Endothelial cell (in vitro differentiated cells): ENCODE data around the gene TMEM163. TPM values are rescaled to one million over a fixed set of nuclear protein-coding genes. Genes with fewer than 3 reads are reported as not detected.

Experiments
- DNase-seq: peaks from one replicate; pipeline ENCODE4 v3.0.0; 2021; ENCODE audit warnings: low spot score
- H3K27ac Mint-ChIP-seq: one replicate; pipeline ENCODE4 v1.8.0; 2021; ENCODE audit warnings: mixed read lengths, inconsistent platforms; ENCODE audit not compliant: unreplicated experiment
- H3K27me3 Mint-ChIP-seq: one replicate; pipeline ENCODE4 v1.8.0; 2021; ENCODE audit warnings: mild to moderate bottlenecking, moderate library complexity, mixed read lengths, inconsistent platforms; ENCODE audit not compliant: unreplicated experiment
- H3K36me3 Mint-ChIP-seq: one replicate; pipeline ENCODE4 v1.8.0; 2021; ENCODE audit warnings: mild to moderate bottlenecking, low read depth, mixed read lengths, inconsistent platforms; ENCODE audit not compliant: unreplicated experiment
- H3K4me1 Mint-ChIP-seq: one replicate; pipeline ENCODE4 v1.8.0; 2021; ENCODE audit warnings: mild to moderate bottlenecking, mixed read lengths, inconsistent platforms; ENCODE audit not compliant: unreplicated experiment
- H3K4me3 Mint-ChIP-seq: one replicate; pipeline ENCODE4 v1.8.0; 2021; ENCODE audit warnings: mild to moderate bottlenecking, mixed read lengths, inconsistent platforms; ENCODE audit not compliant: unreplicated experiment
- H3K9me3 Mint-ChIP-seq: one replicate; pipeline ENCODE4 v1.8.0; 2021; ENCODE audit warnings: mixed read lengths, inconsistent platforms; ENCODE audit not compliant: unreplicated experiment
- CTCF ChIP-seq: fragments of 200-600 bp; sonication (generic); IDR thresholded peaks from one replicate; pipeline ENCODE4 v1.5.0; 2021; ENCODE audit warnings: antibody characterized with exemption; ENCODE audit not compliant: unreplicated experiment
- total RNA-seq: library from RNA; stranded (reverse); fragmentation: NEBNext Ultra II Directional; extraction: Animal tissue kit (Norgen Biotek cat#: 25700); gene quantifications from one replicate; pipeline ENCODE4 v1.2.1, GENCODE V29; 2021; ENCODE audit not compliant: unreplicated experiment

The TMEM163 gene
- total RNA-seq, 1 donor from 2014 or later, result 150 TPM

DNA sequence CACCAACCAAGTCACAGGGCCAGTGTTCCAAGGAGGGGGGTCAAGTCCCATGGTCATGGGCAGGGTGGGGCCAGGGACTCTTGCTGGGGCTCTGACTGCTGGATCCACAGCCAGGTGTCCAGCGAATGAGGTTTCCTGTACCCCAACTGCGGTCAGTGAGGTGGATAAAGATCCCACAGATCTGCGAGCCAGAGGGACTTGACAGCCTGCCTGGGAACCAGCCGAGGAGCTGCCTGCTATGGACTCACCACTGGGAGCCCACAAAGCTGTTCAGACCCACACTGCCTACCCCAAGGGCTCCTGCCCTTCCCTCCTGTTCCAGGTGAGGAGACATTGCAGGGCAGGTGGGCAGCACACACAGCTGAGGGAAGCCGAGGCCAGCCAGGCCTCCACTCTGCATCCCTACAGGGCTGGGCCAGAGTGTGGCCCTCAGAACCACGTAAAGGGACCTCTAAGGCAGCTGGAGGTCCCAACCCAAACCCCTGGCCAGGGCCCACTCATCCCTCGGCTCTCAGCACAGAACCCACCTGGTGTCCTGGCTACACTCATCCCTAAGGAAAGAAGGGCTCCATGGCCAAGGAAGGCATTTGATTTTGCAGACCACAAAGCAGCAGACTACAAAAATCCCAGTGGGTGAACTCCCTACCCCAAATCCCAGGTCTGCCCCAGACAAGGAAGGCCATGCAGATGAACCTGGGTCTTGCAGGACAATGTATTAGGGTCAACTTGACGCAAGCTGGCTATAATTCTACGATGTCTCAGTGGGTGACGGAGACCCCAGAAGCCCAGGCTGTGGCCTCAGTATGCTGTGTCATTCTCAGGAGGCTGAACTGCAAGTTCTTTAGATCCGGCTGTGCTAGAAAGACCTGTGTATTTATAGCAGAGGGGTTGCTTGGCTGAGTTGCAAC, 255.8 kb downstream of the TMEM163 start:
- no peak for TF ChIP-seq CTCF
- DNase-seq, result no peak
- Mint-ChIP-seq H3K4me1 (peaks cover 10% of the 10 kb centered on the region), H3K4me3 (no peak overlapping the region), H3K9me3 (no peaks in the 10 kb centered on the region), H3K36me3 (peaks cover 22% of the 10 kb centered on the region), H3K27me3 (peaks cover 12% of the 10 kb centered on the region), H3K27ac (peak overlapping the region; percentile 32)

DNA sequence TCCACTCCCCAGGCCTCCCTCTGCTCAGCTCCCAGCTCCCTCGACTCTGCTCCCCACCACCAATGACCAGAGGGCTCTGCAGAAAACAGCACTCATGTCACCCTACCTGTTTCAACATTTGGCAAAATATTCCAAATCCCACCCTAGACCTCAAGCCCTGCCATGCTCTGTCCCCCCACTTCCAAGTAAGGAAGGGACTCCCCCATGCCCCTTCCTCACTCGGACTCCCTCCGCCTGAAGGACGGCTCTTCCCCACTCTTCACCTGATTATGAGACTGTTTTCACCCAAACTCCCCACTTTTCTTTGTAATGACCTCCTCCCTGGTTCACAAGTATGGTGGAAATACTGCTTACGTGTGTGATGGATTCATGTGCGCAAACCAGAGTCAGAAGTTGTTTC, 256.5 kb downstream of the TMEM163 start:
- peaks cover 25% of the 10 kb centered on the region for H3K36me3 Mint-ChIP-seq
- H3K9me3 Mint-ChIP-seq, result no peaks in the 10 kb centered on the region
- H3K4me1 Mint-ChIP-seq, result peaks cover 10% of the 10 kb centered on the region
- no peak for DNase-seq
- peak overlapping the region; percentile 32 for H3K27ac Mint-ChIP-seq
- peaks cover 14% of the 10 kb centered on the region for H3K27me3 Mint-ChIP-seq
- TF ChIP-seq CTCF, result no peak
- H3K4me3 Mint-ChIP-seq, result peak overlapping the region; percentile 48

- DNase-seq, result no peak
- Mint-ChIP-seq H3K4me1 (peaks cover 10% of the 10 kb centered on the region), H3K4me3 (no peak overlapping the region), H3K27me3 (peaks cover 14% of the 10 kb centered on the region), H3K27ac (peak overlapping the region; percentile 9), H3K9me3 (no peaks in the 10 kb centered on the region), H3K36me3 (peaks cover 25% of the 10 kb centered on the region)
- no peak for TF ChIP-seq CTCF
Measured at GRCh38 chr2:134461511-134461910, 257.3 kb downstream of the TMEM163 start.

GRCh38 chr2:134460583-134460998, 258.2 kb downstream of the TMEM163 start:
- H3K27me3 Mint-ChIP-seq, result peaks cover 14% of the 10 kb centered on the region
- H3K4me3 Mint-ChIP-seq, result no peak overlapping the region
- peak; percentile 49 for TF ChIP-seq CTCF

More at GRCh38 chr2:134460583-134460998, 258.2 kb downstream of the TMEM163 start:
- H3K27ac Mint-ChIP-seq, result no peak overlapping the region
- peaks cover 27% of the 10 kb centered on the region for H3K36me3 Mint-ChIP-seq
- H3K9me3 Mint-ChIP-seq, result no peaks in the 10 kb centered on the region
- DNase-seq, result peak; percentile 50
- H3K4me1 Mint-ChIP-seq, result peaks cover 10% of the 10 kb centered on the region
